ENCODE measurements around the gene RRP1B.

GRCh38 chr21:43623588-43623987 is 35.8 kb upstream of the RRP1B start:
- TF ChIP-seq CTCF (IDR thresholded peaks at IDR 0.05 in 4 of 5, conservative IDR thresholded peaks at IDR 0.05 in 1 of 5) (no peak), POLR2A (IDR thresholded peaks at IDR 0.05) (no peak)

Data from gastrocnemius medialis (tissue), 4 donors.